ENCODE measurements around the gene COQ8B. TPM values are rescaled to one million over a fixed set of nuclear protein-coding genes. Genes with fewer than 3 reads are reported as not detected.

COQ8B gene
- total RNA-seq, 1 donor from 2014 or later: 27.7 TPM

GRCh38 chr19:40762754-40763470, 46.2 kb upstream of the COQ8B start:
- TF ChIP-seq CTCF (IDR thresholded peaks at IDR 0.05) (no peak), EZH2phosphoT487 (IDR thresholded peaks at IDR 0.05) (no peak), EZH2 (IDR thresholded peaks at IDR 0.05) (no peak)
- H3F3A ChIP-seq (ENCODE audit: low read depth): peaks cover 52% of the 10 kb centered on the region
- H3K27me3 ChIP-seq: no peaks in the 10 kb centered on the region
- no peak overlapping the region for H2AFZ ChIP-seq (replicated peaks)
- peaks cover 47% of the 10 kb centered on the region for H3K36me3 Mint-ChIP-seq
- DNase-seq (ENCODE audit: low spot score): no peak
- H3K27me3 Mint-ChIP-seq (ENCODE audit: insufficient read depth, low read depth): peaks cover 3% of the 10 kb centered on the region
- no peak overlapping the region for H3K27ac Mint-ChIP-seq
- no peak overlapping the region for H3K27ac ChIP-seq
- H3K4me3 Mint-ChIP-seq: no peak overlapping the region
- peaks cover 6% of the 10 kb centered on the region for H3K36me3 ChIP-seq
- H3K79me2 ChIP-seq (ENCODE audit: low read depth): peaks cover 20% of the 10 kb centered on the region
- H4K20me1 ChIP-seq (ENCODE audit: low read depth): peaks cover 62% of the 10 kb centered on the region
- H3K9me3 ChIP-seq (ENCODE audit: low read depth): no peaks in the 10 kb centered on the region
- H3K9me3 Mint-ChIP-seq: no peaks in the 10 kb centered on the region
- no peak overlapping the region for H3K4me3 ChIP-seq
- H3K4me1 Mint-ChIP-seq: no peaks in the 10 kb centered on the region
- H3K4me2 ChIP-seq: no peak overlapping the region
- no peaks in the 10 kb centered on the region for H3K4me1 ChIP-seq
- H3K9ac ChIP-seq: no peak overlapping the region

- Histone ChIP-seq H3K4me3 (no peak overlapping the region), H3K79me2 (ENCODE audit: low read depth) (peaks cover 53% of the 10 kb centered on the region), H2AFZ (replicated peaks) (no peak overlapping the region), H3K9ac (no peak overlapping the region), H3K27ac (no peak overlapping the region), H3K4me1 (peaks cover 4% of the 10 kb centered on the region), H3K9me3 (ENCODE audit: low read depth) (no peaks in the 10 kb centered on the region), H3K27me3 (no peaks in the 10 kb centered on the region), H4K20me1 (ENCODE audit: low read depth) (peaks cover 86% of the 10 kb centered on the region), H3K36me3 (peaks cover 6% of the 10 kb centered on the region), H3F3A (ENCODE audit: low read depth) (peaks cover 35% of the 10 kb centered on the region), H3K4me2 (no peak overlapping the region)
- Mint-ChIP-seq H3K4me1 (peaks cover 17% of the 10 kb centered on the region), H3K4me3 (no peak overlapping the region), H3K36me3 (peaks cover 53% of the 10 kb centered on the region), H3K9me3 (no peaks in the 10 kb centered on the region), H3K27ac (no peak overlapping the region), H3K27me3 (ENCODE audit: insufficient read depth, low read depth) (peaks cover 5% of the 10 kb centered on the region)
- DNase-seq (ENCODE audit: low spot score): no peak
- TF ChIP-seq EZH2 (IDR thresholded peaks at IDR 0.05) (no peak), EZH2phosphoT487 (IDR thresholded peaks at IDR 0.05) (no peak), CTCF (IDR thresholded peaks at IDR 0.05) (no peak)
These were observed 42.7 kb upstream of the COQ8B start for GRCh38 chr19:40759352-40759751.

GRCh38 chr19:40758491-40758890, 41.8 kb upstream of the COQ8B start:
- Mint-ChIP-seq H3K36me3 (peaks cover 47% of the 10 kb centered on the region), H3K27ac (no peak overlapping the region), H3K4me3 (no peak overlapping the region), H3K9me3 (no peaks in the 10 kb centered on the region), H3K27me3 (ENCODE audit: insufficient read depth, low read depth) (peaks cover 6% of the 10 kb centered on the region), H3K4me1 (peaks cover 19% of the 10 kb centered on the region)
- H3K27me3 ChIP-seq: no peaks in the 10 kb centered on the region
- TF ChIP-seq EZH2 (IDR thresholded peaks at IDR 0.05): no peak
- no peak for TF ChIP-seq CTCF (IDR thresholded peaks at IDR 0.05)
- TF ChIP-seq EZH2phosphoT487 (IDR thresholded peaks at IDR 0.05): no peak
- no peak overlapping the region for H3K27ac ChIP-seq
- no peak overlapping the region for H3K9ac ChIP-seq
- H3K4me2 ChIP-seq: no peak overlapping the region
- peaks cover 6% of the 10 kb centered on the region for H3K4me1 ChIP-seq
- peaks cover 89% of the 10 kb centered on the region for H4K20me1 ChIP-seq (ENCODE audit: low read depth)
- H3F3A ChIP-seq (ENCODE audit: low read depth): peaks cover 27% of the 10 kb centered on the region
- peaks cover 62% of the 10 kb centered on the region for H3K79me2 ChIP-seq (ENCODE audit: low read depth)
- H3K4me3 ChIP-seq: no peak overlapping the region
- no peaks in the 10 kb centered on the region for H3K9me3 ChIP-seq (ENCODE audit: low read depth)
- no peak for DNase-seq (ENCODE audit: low spot score)
- H2AFZ ChIP-seq (replicated peaks): no peak overlapping the region
- peaks cover 6% of the 10 kb centered on the region for H3K36me3 ChIP-seq

Measured in neural progenitor cell (in vitro differentiated cells).